ENCODE measurements around the gene NPAS2. TPM values are rescaled to one million over a fixed set of nuclear protein-coding genes. Genes with fewer than 3 reads are reported as not detected.

NPAS2 gene
- total RNA-seq, 1 experiment from 2014 or later, result 38.3 TPM

- H3K36me3 ChIP-seq (ENCODE audit: low read depth), result peaks cover 22% of the 10 kb centered on the region
- intact Hi-C loops (cut with micrococcal nuclease; ENCODE audit: unreplicated experiment), result no loop called here
- DNase-seq, result no peak
- H3K79me2 ChIP-seq (ENCODE audit: low read depth), result no peaks in the 10 kb centered on the region
- POLR2A ChIA-PET (ENCODE audit: unreplicated experiment), result no interaction called here
- no peak overlapping the region for H3K27ac ChIP-seq
- no peak overlapping the region for H3K4me3 ChIP-seq
- H3K27me3 ChIP-seq (ENCODE audit: insufficient read depth, low read depth), result no peaks in the 10 kb centered on the region
- no peaks in the 10 kb centered on the region for H3K9me2 ChIP-seq (ENCODE audit: insufficient read depth)
- no peak overlapping the region for H2AFZ ChIP-seq
- H3K4me2 ChIP-seq, result no peak overlapping the region
- TF ChIP-seq, protein P1, sequence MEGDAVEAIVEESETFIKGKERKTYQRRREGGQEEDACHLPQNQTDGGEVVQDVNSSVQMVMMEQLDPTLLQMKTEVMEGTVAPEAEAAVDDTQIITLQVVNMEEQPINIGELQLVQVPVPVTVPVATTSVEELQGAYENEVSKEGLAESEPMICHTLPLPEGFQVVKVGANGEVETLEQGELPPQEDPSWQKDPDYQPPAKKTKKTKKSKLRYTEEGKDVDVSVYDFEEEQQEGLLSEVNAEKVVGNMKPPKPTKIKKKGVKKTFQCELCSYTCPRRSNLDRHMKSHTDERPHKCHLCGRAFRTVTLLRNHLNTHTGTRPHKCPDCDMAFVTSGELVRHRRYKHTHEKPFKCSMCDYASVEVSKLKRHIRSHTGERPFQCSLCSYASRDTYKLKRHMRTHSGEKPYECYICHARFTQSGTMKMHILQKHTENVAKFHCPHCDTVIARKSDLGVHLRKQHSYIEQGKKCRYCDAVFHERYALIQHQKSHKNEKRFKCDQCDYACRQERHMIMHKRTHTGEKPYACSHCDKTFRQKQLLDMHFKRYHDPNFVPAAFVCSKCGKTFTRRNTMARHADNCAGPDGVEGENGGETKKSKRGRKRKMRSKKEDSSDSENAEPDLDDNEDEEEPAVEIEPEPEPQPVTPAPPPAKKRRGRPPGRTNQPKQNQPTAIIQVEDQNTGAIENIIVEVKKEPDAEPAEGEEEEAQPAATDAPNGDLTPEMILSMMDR (conservative IDR thresholded peaks at IDR 0.05), result no peak
- no peak for TF ChIP-seq EZH2 (IDR thresholded peaks at IDR 0.05; ENCODE audit: low read depth)
- H3F3A ChIP-seq (ENCODE audit: insufficient read depth, low read depth), result peaks cover 7% of the 10 kb centered on the region; the same call in 1 of the 2 replicates
- CTCF ChIA-PET, result no interaction called here
- BruUV-seq (replicated peaks), result no TSS peak
- no peaks in the 10 kb centered on the region for H4K20me1 ChIP-seq (ENCODE audit: insufficient read depth)
- no peaks in the 10 kb centered on the region for H3K4me1 ChIP-seq (replicated peaks; ENCODE audit: insufficient read depth)
- no peaks in the 10 kb centered on the region for H3K9me3 ChIP-seq (ENCODE audit: insufficient read depth, low read depth)
These were observed 211.1 kb downstream of the NPAS2 start for GRCh38 chr2:101030866-101031554.

DNA sequence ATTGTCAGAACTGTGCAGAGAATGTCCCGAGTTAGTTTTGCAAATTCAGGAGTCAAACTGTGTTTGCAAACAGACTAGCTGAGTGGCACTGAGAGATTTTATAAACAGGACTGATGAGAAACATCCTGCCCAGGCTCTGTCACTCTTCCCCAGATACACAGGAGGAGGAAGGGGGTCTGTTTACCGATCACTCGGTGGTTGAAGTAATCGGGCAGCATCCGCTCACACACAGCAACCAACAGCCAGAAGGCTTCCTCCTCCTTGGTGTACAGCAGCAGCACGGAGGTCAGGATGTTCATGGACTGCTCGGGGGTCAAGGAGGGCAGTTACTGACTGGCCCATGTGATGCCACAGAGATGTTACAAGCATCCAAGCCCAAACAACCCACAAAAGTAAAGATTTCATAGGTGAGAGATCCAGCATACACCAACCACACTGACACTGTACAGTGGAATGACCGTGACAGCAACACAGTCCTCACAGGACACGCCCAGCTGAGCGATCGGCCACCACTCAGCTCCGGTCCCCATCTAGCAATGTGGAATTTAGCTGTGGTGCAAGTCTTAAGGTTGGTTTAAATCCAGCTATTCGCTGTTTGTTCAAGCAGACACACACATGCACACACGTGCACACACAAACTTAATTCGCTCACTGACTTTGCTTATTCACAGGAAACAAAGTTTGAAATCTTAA lies 212.3 kb downstream of the NPAS2 start:
- CTCF ChIA-PET, result no interaction called here
- no peaks in the 10 kb centered on the region; the same call in none of the 2 replicates for H3F3A ChIP-seq (ENCODE audit: insufficient read depth, low read depth)
- no peaks in the 10 kb centered on the region for H3K9me2 ChIP-seq (ENCODE audit: insufficient read depth)
- no peaks in the 10 kb centered on the region for H4K20me1 ChIP-seq (ENCODE audit: insufficient read depth)
- no peaks in the 10 kb centered on the region for H3K79me2 ChIP-seq (ENCODE audit: low read depth)
- no peaks in the 10 kb centered on the region for H3K9me3 ChIP-seq (ENCODE audit: insufficient read depth, low read depth)
- TF ChIP-seq, protein P1 (conservative IDR thresholded peaks at IDR 0.05), result no peak
- no peak for TF ChIP-seq EZH2 (IDR thresholded peaks at IDR 0.05; ENCODE audit: low read depth)
- no peak overlapping the region for H3K27ac ChIP-seq
- H3K4me1 ChIP-seq (replicated peaks; ENCODE audit: insufficient read depth), result no peaks in the 10 kb centered on the region
- no peak overlapping the region for H3K4me3 ChIP-seq
- intact Hi-C loops (cut with micrococcal nuclease; ENCODE audit: unreplicated experiment), result no loop called here
- no peak overlapping the region for H3K4me2 ChIP-seq
- H3K36me3 ChIP-seq (ENCODE audit: low read depth), result peaks cover 27% of the 10 kb centered on the region
- H3K27me3 ChIP-seq (ENCODE audit: insufficient read depth, low read depth), result no peaks in the 10 kb centered on the region
- POLR2A ChIA-PET (ENCODE audit: unreplicated experiment), result no interaction called here
- DNase-seq, result no peak
- no TSS peak for BruUV-seq (replicated peaks)
- no peak overlapping the region for H2AFZ ChIP-seq

- no peak for TF ChIP-seq EZH2 (IDR thresholded peaks at IDR 0.05; ENCODE audit: low read depth)
- TF ChIP-seq, protein P1 (conservative IDR thresholded peaks at IDR 0.05), result peak; percentile 71
- intact Hi-C loops (cut with micrococcal nuclease; ENCODE audit: unreplicated experiment), result loop anchor here (1.0 kb wide), 2 partner anchors 116 to 169 kb away; no protein-coding TSS in a partner anchor
- ChIA-PET POLR2A (ENCODE audit: unreplicated experiment) (no interaction called here), CTCF (interaction anchor here (0.6 to 2.0 kb wide), 7 partner anchors 89 to 653 kb away, joined by 3 to 12 read pairs (median 8); no protein-coding TSS in a partner anchor)
- Histone ChIP-seq H3K9me3 (ENCODE audit: insufficient read depth, low read depth) (no peaks in the 10 kb centered on the region), H3K79me2 (ENCODE audit: low read depth) (0 out of 2 replicates have a peak, but pooled peaks cover 5% of the 10 kb centered on the region), H3F3A (ENCODE audit: insufficient read depth, low read depth) (peaks cover 11% of the 10 kb centered on the region), H3K4me3 (no peak overlapping the region), H3K4me2 (no peak overlapping the region), H3K4me1 (replicated peaks; ENCODE audit: insufficient read depth) (no peaks in the 10 kb centered on the region), H2AFZ (no peak overlapping the region), H3K36me3 (ENCODE audit: low read depth) (peaks cover 27% of the 10 kb centered on the region; the same call in 1 of the 2 replicates), H3K27me3 (ENCODE audit: insufficient read depth, low read depth) (no peaks in the 10 kb centered on the region), H3K27ac (no peak overlapping the region), H3K9me2 (ENCODE audit: insufficient read depth) (no peaks in the 10 kb centered on the region), H4K20me1 (ENCODE audit: insufficient read depth) (no peaks in the 10 kb centered on the region)
- no TSS peak for BruUV-seq (replicated peaks)
- no peak for DNase-seq
These were observed 216.6 kb downstream of the NPAS2 start for GRCh38 chr2:101036562-101036961.

All from PC-9 (cell line).